Smooth muscle cell (in vitro differentiated cells): Measurements from ENCODE around the gene DHX35. TPM values are rescaled to one million over a fixed set of nuclear protein-coding genes. Genes with fewer than 3 reads are reported as not detected.

Source experiments
- DNase-seq: peaks from one replicate; lab custom pipeline; 2025; ENCODE audit not compliant: unreplicated experiment; lab: John Stamatoyannopoulos, UW
- H2AFZ ChIP-seq: fragments of 200-600 bp; sonication (generic); 2 replicates; pipeline ENCODE4 v1.6.0; 2016; ENCODE audit warnings: antibody characterized with exemption, low read depth, mild to moderate bottlenecking
- H3F3A ChIP-seq: fragments of 200-600 bp; sonication (generic); 2 replicates; pipeline ENCODE4 v1.6.0; 2017; ENCODE audit warnings: antibody characterized with exemption, low read depth
- H3K27ac ChIP-seq: fragments of 200-600 bp; sonication (generic); 2 replicates; pipeline ENCODE4 v1.5.1; 2016; ENCODE audit warnings: low read depth, mild to moderate bottlenecking
- H3K27me3 ChIP-seq: fragments of 200-600 bp; sonication (generic); 2 replicates; pipeline ENCODE4 v1.6.1; 2016; ENCODE audit warnings: low read depth, mild to moderate bottlenecking
- H3K36me3 ChIP-seq: fragments of 200-600 bp; sonication (generic); 2 replicates; pipeline ENCODE4 v1.5.1; 2016; ENCODE audit warnings: low read depth
- H3K4me1 ChIP-seq: fragments of 200-600 bp; sonication (generic); 2 replicates; pipeline ENCODE4 v1.5.1; 2016; ENCODE audit warnings: low read depth
- H3K4me2 ChIP-seq: fragments of 200-600 bp; sonication (generic); 2 replicates; pipeline ENCODE4 v1.6.0; 2016; ENCODE audit warnings: mild to moderate bottlenecking
- H3K4me3 ChIP-seq: fragments of 200-600 bp; sonication (generic); 2 replicates; pipeline ENCODE4 v1.5.1; 2016; ENCODE audit warnings: mild to moderate bottlenecking
- H3K79me2 ChIP-seq: fragments of 200-600 bp; sonication (generic); 2 replicates; pipeline ENCODE4 v1.6.0; 2016; ENCODE audit warnings: low read depth, mild to moderate bottlenecking
- H3K9ac ChIP-seq: fragments of 200-600 bp; sonication (generic); 2 replicates; pipeline ENCODE4 v1.6.0; 2016; ENCODE audit warnings: low read depth
- H3K9me3 ChIP-seq: fragments of 200-600 bp; sonication (generic); replicated peaks from 2 replicates; pipeline ENCODE4 v1.5.1; 2016; ENCODE audit warnings: low read depth
- H4K20me1 ChIP-seq: fragments of 200-600 bp; sonication (generic); 2 replicates; pipeline ENCODE4 v1.6.0; 2016; ENCODE audit warnings: low read depth
- WGBS: methylation state at CpG from one replicate; pipeline ENCODE4 v1.1.7; 2016; ENCODE audit warnings: low lambda C conversion rate; 5-methylcytosine and 5-hydroxymethylcytosine counted together
- polyA plus RNA-seq: library from polyadenylated mRNA; unstranded; fragments of >200 nt; fragmentation: Nextera tagmentation; extraction: Ambion mirVana; gene quantifications from 2 replicates; pipeline ENCODE4 v1.2.1, GENCODE V29; 2016
- small RNA-seq: library from RNA; depleted of rRNA; stranded (forward); fragments of <200 nt; gene quantifications from one replicate; pipeline ENCODE3, GENCODE V24; 2014
- total RNA-seq: library from RNA; depleted of rRNA; stranded (reverse); fragments of >200 nt; gene quantifications from 2 replicates; pipeline ENCODE4 v1.2.3, GENCODE V29; 2014
- TF ChIP-seq, protein P1 (sequence below): fragments of 200-600 bp; sonication (generic); IDR thresholded peaks from 2 replicates; pipeline ENCODE4 v1.5.1; 2017; ENCODE audit warnings: borderline replicate concordance, mild to moderate bottlenecking, antibody characterized with exemption; ENCODE audit not compliant: insufficient read depth, poor library complexity, severe bottlenecking

Gene DHX35
- total and polyA plus RNA-seq, 2 experiments from 2014 or later = 4.5 to 9.5 TPM

DNA sequence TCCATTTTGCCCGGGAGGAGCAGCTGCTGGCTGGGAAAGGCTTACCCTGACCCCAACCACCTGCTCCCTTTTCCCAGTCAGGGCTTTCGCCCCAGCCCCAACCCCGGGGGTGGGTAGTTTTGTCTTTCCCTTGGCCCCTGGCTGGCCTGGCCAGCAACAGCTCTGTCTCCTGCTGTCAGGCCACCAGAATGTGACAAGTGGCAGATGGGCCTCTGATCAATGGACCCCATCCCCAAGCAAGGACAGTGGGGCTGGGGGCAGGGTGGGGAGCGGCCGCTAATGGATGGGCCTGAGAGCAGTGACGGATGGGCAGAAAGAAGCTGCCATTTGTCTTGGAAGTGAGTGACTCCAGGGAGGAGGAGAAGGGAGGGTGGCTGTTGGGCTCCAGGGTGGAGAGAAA is 121.6 kb downstream of the DHX35 start:
- H3K4me1 ChIP-seq = no peaks in the 10 kb centered on the region
- no peak overlapping the region for H2AFZ ChIP-seq
- H3K36me3 ChIP-seq = no peaks in the 10 kb centered on the region
- H3K79me2 ChIP-seq = no peaks in the 10 kb centered on the region
- 87% methylated on average over 6 of the region's 6 CpGs for WGBS
- no peak overlapping the region for H3K9ac ChIP-seq
- peaks cover 16% of the 10 kb centered on the region for H3K27me3 ChIP-seq
- H3K27ac ChIP-seq = no peak overlapping the region
- H3K9me3 ChIP-seq = no peaks in the 10 kb centered on the region
- H4K20me1 ChIP-seq = no peaks in the 10 kb centered on the region
- TF ChIP-seq, protein P1, sequence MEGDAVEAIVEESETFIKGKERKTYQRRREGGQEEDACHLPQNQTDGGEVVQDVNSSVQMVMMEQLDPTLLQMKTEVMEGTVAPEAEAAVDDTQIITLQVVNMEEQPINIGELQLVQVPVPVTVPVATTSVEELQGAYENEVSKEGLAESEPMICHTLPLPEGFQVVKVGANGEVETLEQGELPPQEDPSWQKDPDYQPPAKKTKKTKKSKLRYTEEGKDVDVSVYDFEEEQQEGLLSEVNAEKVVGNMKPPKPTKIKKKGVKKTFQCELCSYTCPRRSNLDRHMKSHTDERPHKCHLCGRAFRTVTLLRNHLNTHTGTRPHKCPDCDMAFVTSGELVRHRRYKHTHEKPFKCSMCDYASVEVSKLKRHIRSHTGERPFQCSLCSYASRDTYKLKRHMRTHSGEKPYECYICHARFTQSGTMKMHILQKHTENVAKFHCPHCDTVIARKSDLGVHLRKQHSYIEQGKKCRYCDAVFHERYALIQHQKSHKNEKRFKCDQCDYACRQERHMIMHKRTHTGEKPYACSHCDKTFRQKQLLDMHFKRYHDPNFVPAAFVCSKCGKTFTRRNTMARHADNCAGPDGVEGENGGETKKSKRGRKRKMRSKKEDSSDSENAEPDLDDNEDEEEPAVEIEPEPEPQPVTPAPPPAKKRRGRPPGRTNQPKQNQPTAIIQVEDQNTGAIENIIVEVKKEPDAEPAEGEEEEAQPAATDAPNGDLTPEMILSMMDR = no peak
- no peak for DNase-seq
- no peak overlapping the region for H3K4me3 ChIP-seq
- H3F3A ChIP-seq = no peaks in the 10 kb centered on the region
- H3K4me2 ChIP-seq = no peak overlapping the region

DNA sequence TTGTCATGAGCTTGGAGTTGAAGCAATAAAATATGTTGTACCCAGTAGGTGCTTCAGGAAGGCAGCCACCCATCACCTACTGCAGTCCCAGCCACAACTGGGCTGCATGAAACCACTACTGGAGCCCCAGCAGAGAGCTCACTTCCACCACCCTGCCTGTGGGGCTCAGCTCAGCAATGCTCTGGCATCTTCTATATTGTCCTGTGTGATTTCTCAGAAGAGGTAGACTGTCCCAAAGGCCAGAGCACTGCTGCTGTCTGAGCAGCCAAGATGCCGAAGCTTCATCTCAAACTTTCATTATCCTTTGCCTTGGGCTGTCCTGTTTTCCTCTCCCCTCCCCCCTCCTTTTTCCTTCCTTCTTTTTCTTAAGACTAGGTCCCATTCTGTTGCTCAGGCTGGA is 126.9 kb downstream of the DHX35 start:
- no peak overlapping the region for H3K4me2 ChIP-seq
- no peaks in the 10 kb centered on the region for H3K79me2 ChIP-seq
- H3K36me3 ChIP-seq = no peaks in the 10 kb centered on the region
- H2AFZ ChIP-seq = no peak overlapping the region
- H3K27me3 ChIP-seq = peaks cover 8% of the 10 kb centered on the region
- 100% methylated on average over 1 of the region's 1 CpG for WGBS
- no peaks in the 10 kb centered on the region for H4K20me1 ChIP-seq
- no peak overlapping the region for H3K27ac ChIP-seq
- H3K4me3 ChIP-seq = no peak overlapping the region
- no peaks in the 10 kb centered on the region for H3F3A ChIP-seq
- TF ChIP-seq, protein P1 = no peak
- no peak overlapping the region for H3K9ac ChIP-seq
- no peaks in the 10 kb centered on the region for H3K9me3 ChIP-seq
- H3K4me1 ChIP-seq = peaks cover 5% of the 10 kb centered on the region
- no peak for DNase-seq

Small RNA genes within 50 kb of the gene (small RNA-seq; reads per million reads assigned to genes)
- not detected for gene AL023803.1

Other genes starting within 250 kb of the DHX35 start
- not detected in 2 replicates for gene SLC32A1, start 237.9 kb upstream of the DHX35 start, total RNA-seq
- not detected in 2 replicates for gene SLC32A1, start 237.9 kb upstream of the DHX35 start, polyA plus RNA-seq
- gene ACTR5, start 213.9 kb upstream of the DHX35 start, total RNA-seq = 7.1 and 9.8 TPM in 2 replicates
- 6.4 and 6.9 TPM in 2 replicates for gene ACTR5, start 213.9 kb upstream of the DHX35 start, polyA plus RNA-seq
- not detected in 2 replicates for gene PPP1R16B, start 156.6 kb upstream of the DHX35 start, total RNA-seq
- not detected in 2 replicates for gene PPP1R16B, start 156.6 kb upstream of the DHX35 start, polyA plus RNA-seq
- gene FAM83D, start 35.9 kb upstream of the DHX35 start, total RNA-seq = 4.8 and 10.7 TPM in 2 replicates
- 3.4 and 5.7 TPM in 2 replicates for gene FAM83D, start 35.9 kb upstream of the DHX35 start, polyA plus RNA-seq